Ureter (tissue), 1 donor: Measurements from ENCODE around the gene LPCAT1. TPM values are rescaled to one million over a fixed set of nuclear protein-coding genes. Genes with fewer than 3 reads are reported as not detected.

Experiments used
- DNase-seq: peaks from one replicate; pipeline ENCODE4 v3.0.0-alpha.2; 2020; ENCODE audit warnings: low spot score
- total RNA-seq: library from RNA; stranded (reverse); gene quantifications from one replicate; pipeline ENCODE4 v1.2.4, GENCODE V29; 2023
- donor health status: DM: yes; HTN: yes; CAD: no.

Gene LPCAT1
- total RNA-seq, 1 donor from 2014 or later = 48.0 TPM

DNA sequence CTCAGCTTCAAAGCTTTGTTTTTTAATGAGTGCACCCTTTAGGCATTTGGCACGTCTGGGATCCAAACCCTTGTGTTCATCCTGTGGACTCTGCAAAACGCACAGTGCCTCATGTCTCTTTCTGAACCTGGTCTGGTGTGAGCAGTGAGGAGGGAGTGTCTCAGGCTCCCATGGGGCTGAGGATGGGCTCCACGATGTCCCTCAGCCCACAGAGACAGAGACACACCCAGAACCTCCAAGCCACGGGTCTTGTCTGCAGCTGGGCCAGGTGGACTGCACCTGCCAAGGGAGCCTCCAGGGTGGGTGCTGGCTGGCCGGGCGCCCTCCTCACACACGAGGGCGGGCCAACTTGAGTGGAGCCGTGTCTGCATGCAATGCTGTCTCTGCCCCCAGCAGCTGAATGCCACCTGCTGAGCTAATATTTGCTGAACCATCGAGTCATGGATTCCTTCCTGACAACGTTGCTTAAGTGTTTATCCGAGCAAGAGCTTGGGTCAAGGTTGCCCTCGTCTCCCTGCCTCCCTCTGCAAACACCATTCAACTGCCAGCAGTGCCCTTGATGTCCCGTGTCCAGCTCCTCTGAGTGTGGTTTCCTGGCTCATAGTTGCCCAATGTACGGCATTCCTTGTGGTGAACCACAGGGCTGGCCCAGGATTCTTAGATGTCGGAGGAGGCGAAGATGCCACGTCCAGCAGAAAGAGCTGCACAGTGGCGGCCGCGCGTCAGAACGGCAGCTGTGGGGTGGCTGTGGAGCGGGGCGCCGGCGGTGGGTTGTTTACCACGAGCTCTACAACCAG, 31.4 kb upstream of the LPCAT1 start:
- DNase-seq = no peak

DNA sequence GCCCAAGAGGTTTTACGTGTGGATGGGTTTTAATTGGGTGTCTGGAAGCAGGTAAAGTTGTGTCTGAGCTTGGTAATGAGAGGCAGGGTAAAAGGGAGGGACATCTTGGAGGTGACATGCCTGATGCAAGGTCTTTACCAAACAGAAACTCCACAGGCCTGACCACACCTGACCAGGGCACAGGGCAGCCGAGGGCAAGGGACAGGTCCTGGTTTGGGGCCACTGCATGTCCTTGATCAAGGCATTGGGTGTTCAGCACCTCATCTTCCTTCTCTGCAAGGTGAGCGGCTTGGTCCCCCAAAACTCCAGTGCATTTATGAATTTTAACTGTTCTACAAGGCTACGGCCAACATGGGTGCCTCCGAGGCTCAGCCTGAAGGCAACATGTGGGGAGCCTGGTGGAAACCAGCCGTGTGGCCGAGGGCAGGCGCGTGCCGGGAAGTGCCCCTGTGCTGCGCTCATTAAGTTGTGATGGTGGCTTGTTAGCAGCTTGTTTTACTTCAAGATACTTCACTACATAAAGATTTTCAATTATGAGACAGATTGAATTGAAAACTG, 30.7 kb upstream of the LPCAT1 start:
- peak; percentile 25 for DNase-seq

DNA sequence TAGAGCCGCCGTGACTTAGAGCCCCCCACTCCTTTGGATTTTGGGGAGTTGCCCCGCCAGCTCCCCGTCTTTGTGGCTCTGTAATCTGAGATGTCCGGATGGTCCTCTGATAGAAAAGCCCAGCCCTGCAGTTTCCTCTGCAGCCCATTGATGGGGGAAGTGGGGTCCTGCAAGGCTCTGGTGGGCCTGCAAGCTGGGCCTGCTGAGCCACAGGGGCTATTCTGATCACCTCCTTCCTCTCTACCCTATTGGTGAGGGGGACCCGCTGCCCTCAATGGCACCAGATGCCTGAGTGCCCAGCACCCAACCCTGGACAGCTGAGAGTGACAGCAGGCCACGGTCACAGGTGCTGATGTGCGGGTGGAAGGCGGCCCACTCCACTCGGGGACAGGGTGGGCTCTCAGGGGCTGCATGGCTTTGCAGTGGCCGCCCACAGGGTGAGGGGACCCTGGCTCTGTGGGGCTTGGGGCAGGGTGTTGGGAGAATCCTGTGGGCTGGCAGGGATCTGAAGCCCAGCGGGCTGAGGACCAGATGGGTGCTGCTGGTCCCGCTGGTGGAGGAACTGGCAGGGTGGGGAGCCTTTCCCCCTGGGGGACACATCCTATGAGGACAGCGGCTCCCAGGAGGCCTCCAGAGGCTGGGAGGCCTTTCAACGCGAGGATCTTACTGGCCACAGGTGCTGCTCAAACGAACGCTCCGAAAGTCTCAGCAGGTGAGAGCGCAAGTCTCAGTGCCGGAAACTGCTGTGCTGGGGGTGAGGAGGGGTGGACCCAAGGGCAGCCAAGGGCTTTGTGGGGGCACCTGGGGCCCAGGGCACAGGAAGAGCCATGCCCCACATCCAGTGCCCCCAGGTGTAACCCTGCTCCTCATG, 30.0 kb upstream of the LPCAT1 start:
- peak; percentile 38 for DNase-seq

DNA sequence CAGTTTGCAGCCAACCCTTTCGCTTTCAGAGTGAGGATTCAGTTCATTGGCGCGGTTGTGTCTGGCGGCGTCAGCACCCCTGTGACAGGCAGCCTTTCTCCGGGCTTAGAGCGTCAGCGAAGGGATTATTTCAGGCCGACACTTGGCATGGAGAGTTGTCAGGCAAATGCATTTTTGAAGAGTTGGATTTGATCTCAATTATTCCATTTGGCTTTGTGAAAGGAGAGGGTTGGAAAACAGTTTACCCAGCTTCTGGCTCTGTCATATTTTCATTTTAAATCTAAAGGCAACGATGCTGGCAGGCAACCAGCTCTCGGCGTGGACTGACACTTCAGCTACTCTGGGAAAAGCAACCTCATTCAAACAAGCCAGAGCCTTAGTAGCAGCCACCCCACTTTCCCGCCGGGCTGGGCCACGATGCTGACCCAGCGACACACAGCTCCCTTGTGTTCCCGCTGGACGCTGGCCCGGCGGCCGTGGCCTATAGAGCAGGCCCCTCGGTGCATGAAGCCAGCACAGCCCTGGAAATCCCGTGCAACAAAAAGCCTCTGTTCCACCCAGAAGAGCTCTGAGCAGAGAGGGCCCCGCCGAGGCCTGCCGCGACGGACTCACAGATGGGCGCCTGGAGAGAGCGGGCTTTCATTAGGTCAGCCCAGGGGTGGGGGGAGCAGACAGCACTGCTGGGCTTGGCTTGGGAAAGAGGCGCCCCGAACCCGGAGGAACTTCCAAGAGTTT, 28.9 kb upstream of the LPCAT1 start:
- peak; percentile 41 for DNase-seq

DNA sequence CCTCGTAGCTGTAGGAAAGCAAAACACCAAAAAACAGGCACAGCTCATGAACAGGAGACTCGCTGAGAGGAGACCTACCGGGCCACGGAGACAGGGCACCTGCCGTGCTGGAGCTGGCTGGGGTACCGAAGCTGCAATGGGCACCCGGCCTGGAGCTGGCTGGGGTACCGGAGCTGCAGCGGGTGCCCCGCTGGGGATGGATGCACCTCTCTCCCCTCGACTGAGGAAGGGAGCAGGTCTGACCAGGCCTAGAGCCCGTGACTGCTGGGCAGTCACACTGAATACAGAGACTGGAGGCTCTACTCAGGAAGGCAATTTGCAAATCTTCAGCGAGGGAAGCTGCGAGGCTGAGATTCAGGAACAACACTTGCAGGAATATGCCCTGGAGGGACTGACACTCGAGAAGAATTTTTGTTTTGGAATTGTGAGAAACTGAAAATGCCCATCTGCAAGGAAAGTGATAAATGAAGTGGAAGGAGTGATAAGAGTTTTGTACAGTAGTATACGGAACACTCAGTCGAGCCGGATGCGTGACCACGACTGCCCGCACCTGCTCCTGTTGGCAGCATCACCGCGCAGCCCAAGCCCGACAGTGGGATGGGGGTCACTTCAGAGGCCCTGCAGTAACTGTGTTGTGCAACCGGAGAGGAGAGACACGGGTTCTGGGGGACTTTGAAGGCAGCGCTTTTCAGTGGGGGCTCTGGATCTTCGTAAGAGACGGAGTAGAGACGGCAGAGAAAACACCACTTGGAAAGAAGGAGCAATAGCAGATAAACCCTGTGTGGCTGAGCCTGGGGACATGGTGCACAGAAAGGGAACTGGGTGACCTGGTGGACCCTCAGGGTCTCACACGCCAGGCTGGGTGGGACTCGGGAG, 27.9 kb upstream of the LPCAT1 start:
- DNase-seq = peak; percentile 35

DNA sequence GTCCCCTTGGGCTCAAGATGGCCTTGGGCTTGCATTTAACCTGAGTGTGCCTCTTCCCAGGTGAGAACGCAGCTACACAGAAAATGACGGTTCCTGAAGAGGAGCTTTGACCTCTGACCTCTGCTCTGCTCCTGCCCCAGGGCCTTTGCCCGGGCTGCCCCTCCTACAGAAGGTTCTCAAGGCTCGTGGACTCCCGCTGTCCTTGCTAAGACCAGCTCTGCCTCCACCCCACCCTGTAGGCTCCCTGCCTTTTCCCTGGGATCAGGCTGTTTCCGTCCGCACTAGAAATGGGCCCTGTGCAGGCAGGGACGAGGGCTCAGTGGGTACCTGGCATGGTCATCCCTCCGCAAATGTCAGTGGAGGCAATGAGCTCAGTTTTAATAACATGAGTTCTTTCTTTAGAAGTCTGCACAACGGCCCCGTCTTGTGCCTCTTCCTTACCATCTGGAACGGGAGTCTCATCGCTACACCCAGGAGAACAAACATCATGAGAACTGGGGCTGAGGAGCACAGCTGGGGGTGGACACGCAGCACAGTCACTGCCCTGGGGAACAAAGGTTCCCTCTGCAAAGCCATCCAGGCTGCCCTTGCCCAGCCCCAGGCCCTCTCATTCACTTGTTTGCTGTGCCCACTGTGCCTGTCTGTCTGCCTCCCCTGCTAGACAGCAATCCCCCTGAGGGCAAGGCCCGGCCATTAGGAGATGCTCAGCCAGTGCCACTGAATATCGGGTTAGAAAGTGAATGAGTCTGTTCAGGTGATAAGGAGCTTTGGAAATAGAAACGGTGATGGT, 26.7 kb upstream of the LPCAT1 start:
- DNase-seq = peak; percentile 25

DNA sequence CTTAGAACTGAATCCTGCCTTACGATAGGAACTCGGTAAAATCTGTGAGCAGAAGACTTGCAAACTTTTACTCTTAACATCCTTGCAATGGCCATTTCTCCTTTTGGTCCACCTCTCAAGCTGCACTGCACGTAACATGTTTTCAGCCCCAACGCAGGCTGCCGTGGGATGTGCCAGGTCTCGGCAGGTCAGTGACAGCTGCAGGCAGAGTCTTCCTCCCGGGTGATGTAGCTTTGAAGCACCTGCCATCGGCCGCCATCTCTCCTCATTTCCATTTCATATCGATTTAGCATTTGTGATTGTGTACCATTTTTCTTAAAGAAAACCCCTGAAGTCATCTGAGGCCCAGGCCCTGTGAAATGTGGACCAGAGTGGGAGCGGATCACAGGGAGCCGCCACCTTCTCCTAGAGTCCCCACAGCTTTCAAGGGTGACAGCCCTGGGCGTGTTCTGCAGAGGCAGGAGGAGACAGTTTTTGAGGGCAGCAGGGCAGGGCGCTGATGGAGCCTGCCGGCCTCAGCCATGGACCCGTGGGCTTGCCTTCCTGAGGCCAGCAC, 25.8 kb upstream of the LPCAT1 start:
- DNase-seq = no peak

DNA sequence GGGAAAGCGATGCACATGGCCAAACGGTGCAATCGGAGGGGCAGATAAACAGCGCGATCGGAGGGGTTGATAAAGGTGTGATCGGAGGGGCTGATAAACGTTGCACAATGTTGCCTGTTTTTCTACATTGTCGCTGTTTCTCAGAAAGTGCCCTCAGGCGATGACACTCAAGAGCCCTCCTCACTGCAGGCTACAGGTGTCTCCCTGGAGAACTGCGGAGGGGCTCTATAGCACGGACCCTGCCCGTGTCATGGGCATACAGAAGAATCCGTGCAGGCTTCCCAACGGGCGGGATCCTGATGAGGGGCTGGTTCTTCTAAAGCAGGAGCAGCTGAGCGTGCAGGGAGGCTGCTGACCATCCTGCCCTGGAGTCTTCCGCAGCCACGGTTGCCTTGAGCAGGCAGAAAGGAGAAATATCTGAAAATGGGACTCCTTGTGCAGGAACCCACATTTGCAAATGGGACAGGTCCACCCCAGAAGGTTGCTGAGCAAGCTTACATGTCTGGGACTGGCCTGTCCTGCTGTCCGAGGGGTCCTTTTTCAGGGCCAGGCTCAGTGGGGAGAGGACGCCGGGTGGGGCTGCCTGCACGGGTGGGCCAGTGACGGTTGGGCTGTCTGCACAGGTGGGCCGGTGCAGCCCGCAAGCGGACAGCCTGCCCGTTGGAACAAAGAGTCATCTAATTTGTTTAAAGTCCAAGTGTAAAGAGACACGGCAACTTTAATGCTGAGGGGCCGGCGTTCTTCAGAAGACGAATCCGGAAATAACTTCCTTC, 25.1 kb upstream of the LPCAT1 start:
- DNase-seq = peak; percentile 24

DNA sequence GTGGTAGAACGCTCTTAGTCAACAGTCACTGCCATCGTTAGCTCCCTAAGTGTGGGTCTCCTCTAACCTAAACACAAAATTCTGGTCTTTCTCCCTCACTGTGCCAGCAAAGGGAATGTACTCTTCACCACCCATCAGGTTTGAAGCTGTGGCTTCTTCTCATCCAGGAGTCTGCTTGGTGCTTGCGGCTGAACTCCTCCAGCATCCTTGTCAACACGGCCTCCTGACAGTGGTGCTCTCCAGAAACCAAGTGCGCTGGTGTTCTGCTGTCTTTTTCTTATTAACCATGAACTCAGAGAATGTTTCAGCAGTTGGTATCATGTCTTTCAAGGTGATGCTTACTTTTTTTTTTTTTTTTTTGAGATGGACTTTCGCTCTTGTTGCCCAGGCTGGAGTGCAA, 23.9 kb upstream of the LPCAT1 start:
- peak; percentile 4 for DNase-seq

DNA sequence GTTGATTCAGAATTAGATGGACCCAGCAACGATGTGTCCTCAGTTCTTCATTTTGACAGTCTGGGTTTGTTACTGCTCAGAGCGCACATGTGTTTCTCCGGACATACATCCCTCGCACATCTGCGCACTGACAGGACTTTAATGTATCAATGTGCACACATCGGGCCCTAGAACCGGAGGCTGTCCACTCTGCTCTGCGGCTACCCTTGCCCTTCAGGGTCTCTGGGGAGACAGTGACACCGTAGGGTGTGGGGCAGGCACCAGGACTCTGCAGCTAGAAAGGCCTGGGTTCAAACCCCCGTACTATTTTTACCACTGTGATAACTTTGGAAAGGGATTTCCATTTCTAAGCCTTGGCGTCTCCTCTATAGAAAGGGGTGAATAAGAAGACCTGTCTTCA, 23.5 kb upstream of the LPCAT1 start:
- DNase-seq = peak; percentile 19

DNA sequence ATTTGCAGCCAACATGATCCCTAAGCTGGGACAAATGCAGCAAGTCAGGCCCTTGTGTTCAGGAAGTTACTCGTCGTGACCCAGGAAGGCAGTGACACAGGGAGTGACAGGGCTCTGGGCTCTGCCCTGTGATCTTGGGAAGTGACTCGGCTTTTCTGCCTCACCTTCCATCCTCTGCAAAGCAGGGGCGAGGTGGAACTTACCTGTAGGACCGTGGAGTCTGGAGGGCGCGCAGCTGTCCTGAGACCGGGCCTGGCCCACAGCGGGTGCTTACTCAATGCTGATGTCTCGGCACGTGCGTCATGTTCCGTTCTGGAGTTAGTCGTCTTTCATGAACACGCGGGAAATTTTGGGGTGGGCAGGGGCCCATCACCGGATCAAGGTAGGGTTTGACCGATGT, 22.8 kb upstream of the LPCAT1 start:
- peak; percentile 32 for DNase-seq

DNA sequence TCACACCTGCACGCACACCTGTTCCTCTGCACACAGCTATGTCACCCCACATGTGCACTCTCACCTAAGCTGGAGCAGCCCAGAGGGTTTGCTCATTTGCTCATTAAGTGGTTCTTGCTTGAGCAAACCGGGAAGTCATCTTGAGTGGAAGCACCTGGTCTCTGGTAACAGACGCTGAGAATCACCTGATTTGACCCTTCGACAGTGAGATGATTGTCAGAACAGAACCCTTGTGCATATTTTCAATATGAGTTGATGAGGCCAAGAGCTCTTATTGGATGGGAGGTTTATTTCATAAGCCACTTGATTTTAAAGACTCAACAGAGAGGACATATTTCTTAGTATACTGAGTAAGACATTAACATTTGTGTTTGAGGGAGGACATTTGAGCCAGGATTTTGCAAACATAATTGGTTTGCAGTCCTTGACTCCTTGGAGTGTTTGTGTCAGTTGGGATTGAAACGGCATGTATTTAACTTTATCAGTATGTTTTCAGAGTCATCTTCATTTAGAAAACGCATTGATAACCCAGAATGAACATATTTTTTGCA, 22.1 kb upstream of the LPCAT1 start:
- DNase-seq = peak; percentile 37

DNA sequence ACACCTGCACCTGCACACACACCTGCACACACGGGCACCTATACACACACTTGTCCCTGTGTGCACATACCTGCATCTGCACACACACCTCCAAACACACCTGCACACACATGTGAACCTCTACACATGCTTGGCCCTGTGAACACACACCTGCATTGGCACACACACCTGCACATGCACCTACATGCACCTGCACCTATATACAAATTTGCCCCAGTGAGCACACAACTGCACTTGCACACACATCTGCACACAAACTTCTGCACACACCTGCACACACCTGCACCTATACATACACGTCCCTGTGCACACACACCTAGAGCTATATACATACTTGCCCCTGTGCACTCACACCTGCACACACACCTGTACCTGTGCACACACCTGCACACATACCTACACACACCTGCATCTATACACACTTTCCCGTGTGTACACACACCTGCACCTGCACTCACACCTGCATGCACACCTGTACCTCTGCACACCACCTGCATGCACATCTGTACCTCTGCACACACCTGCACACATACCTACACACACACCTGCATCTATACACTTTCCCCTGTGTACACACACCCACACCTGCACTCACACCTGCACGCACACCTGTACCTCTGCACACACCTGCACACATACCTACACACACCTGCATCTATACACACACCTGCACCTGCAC, 21.5 kb upstream of the LPCAT1 start:
- DNase-seq = peak; percentile 15

DNA sequence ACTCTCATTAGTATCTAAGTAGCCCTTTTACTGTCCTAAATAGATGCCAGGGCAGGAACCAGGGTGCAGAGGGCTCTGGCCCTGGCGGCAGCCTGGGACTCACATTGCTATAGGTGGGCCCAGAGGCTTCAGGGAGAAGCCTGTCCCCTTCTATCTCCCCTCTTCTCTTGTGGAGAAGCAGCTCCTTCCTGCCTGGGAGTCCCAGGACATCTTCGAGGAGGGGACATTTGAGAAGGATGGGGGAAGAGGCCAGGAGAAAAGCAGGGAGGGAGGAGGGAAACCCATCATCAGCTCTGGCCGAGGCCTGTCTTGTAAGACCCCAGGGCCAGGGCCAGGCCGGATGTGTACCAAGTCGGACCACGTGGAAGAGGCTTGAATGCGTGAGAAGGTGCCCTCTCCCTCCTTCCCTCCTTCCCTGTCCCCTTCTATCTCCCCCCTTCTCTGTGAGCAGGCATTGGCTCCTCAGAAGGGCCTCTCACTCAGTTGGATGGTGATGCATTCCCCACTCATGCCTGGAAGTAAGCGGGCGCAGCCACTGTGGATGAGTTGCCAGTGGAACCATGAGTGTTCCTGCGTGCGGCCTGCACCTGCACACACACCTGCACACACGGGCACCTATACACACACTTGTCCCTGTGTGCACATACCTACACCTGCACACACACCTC, 20.7 kb upstream of the LPCAT1 start:
- DNase-seq = peak; percentile 29

DNA sequence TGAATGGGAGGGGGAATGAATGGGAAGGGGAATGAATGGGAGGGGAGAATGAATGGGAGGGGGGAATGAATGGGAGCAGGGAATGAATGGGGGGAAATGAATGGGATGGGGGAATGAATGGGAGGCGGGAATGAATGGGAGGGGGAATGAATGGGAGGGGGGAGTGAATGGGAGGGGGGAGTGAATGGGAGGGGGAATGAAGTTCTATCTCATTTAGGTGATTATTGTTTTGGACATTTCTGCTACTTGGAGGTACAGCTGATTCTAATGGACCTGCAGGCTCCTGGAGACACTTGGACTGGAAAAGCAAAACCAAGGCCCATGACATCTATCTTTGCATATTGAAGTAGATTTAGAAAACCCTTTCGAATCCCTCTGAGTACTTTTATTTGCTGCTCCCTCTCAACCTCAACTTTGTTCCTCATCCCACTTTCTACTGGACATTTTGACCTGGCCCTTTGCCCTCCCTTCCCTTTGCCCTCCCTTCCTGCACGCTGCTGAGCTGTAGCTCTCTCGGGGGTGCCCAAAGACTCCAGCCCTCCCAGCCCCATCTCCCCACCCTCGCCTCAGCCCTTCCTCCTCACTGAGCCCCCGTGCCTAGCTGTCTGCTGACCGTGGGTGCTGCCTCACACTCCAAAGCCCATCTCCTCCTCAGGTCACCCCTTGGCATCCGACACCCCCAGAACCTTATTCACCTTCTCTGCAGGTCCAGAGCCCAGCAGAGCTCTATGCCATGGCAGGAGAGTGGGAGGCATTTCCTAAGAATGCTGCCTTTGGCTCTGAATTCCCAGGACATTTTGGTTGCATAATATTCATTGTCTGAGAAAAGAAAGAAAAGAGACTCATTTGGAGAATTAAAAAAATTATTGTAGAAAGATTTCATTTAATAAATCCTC, 19.9 kb upstream of the LPCAT1 start:
- peak; percentile 31 for DNase-seq

DNA sequence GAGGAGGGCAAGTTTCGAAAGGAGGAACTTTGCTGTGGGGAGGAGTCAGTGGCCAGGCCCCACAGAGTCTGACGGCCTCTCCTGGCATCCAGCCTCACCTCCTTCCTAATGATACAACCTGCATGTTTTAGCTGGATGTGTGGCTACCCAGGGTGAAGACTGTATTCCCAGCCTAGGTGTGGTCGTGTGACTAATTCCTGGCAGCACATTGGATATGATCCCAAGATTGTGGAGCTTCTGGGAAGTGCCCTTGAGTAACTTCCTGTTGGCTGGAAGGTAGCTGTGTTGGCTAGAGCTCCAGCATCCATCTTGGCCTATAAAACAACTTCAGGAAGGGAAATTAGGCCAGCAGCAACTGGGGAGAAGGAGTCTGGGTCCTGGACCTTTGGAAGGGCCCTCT, 19.0 kb upstream of the LPCAT1 start:
- DNase-seq = peak; percentile 46
